Sigmoid colon (tissue), 7 donors: ENCODE measurements around the gene ABCA5. TPM values are rescaled to one million over a fixed set of nuclear protein-coding genes. Genes with fewer than 3 reads are reported as not detected.

Experiments
- DNase-seq: peaks from one replicate; pipeline ENCODE4 v3.0.0-alpha.2; 2019
- H3K27ac ChIP-seq, 4 donors: fragments of 200-600 bp; sonication (generic); one replicate each; pipeline ENCODE4 v1.5.1; 2016 to 2019; ENCODE audit warnings: mild to moderate bottlenecking in 1 of 4
- H3K27me3 ChIP-seq, 3 donors: fragments of 200-600 bp; sonication (generic); one replicate each; pipeline ENCODE4 v1.5.1; 2019; ENCODE audit warnings: mild to moderate bottlenecking in 1 of 3
- H3K36me3 ChIP-seq, 4 donors: fragments of 200-600 bp; sonication (generic); one replicate each; pipeline ENCODE4 v1.5.1; 2016 to 2019
- H3K4me1 ChIP-seq, 4 donors: fragments of 200-600 bp; sonication (generic); one replicate each; pipeline ENCODE4 v1.5.1; 2017 to 2019
- H3K4me3 ChIP-seq, 4 donors: fragments of 200-600 bp; sonication (generic); one replicate each; pipeline ENCODE4 v1.5.1; 2017 to 2019; ENCODE audit warnings: mild to moderate bottlenecking in 2 of 4, moderate library complexity in 1 of 4
- H3K9me3 ChIP-seq, 4 donors: fragments of 200-600 bp in 3 of 4; sonication (generic) in 3 of 4; one replicate each; pipeline versions ENCODE4 v1.5.1 to v1.6.1; 2013 to 2019
- CTCF ChIP-seq, 4 experiments: fragments of 450-650 bp in 3 of 4; fragments of 200-600 bp in 1 of 4; IDR thresholded peaks; one replicate each; pipeline ENCODE4 v1.5.1; 2016 to 2019; ENCODE audit warnings: antibody characterized with exemption in 4 of 4, mild to moderate bottlenecking in 3 of 4, moderate library complexity in 2 of 4
- EP300 ChIP-seq, 4 donors: sonication (generic); formaldehyde crosslinking; IDR thresholded peaks; one replicate each; pipeline ENCODE4 v1.6.1; 2017; ENCODE audit warnings: antibody characterized with exemption in 4 of 4
- POLR2A ChIP-seq, 2 donors: fragments of 450-650 bp; IDR thresholded peaks; one replicate each; pipeline ENCODE4 v1.6.1; 2016; ENCODE audit warnings: antibody characterized with exemption in 2 of 2, mild to moderate bottlenecking in 2 of 2, moderate library complexity in 2 of 2
- POLR2AphosphoS5 ChIP-seq, 4 donors: sonication (generic); formaldehyde crosslinking; IDR thresholded peaks; one replicate each; pipeline ENCODE4 v1.6.1; 2017; ENCODE audit warnings: antibody characterized with exemption in 4 of 4
- WGBS, 2 donors: extraction: QIAGEN DNeasy Blood & Tissue Kit; methylation state at CpG; one replicate each; pipeline ENCODE4 v1.1.7; 2013; 5-methylcytosine and 5-hydroxymethylcytosine counted together
- intact Hi-C: fragments of 100-400 bp; cut with DNase I; formaldehyde crosslinking; loops from one replicate; pipeline ENCODE4 v1.15.1; 2023
- polyA plus RNA-seq, 3 donors: library from polyadenylated mRNA; stranded (reverse); fragments of 200-250 nt; gene quantifications; one replicate each; pipeline ENCODE4 v1.2.3, GENCODE V29; 2013
- total RNA-seq, 4 donors: library from RNA; depleted of rRNA; stranded (reverse); fragments of >200 nt; gene quantifications; one replicate each; pipeline ENCODE4 v1.1.0, GENCODE V29; 2016
- donor health status: healthy with polysubstance abuse.
- donor health status: Bipolar disorder and iron deficiency.
- donor health status: healthy.

ABCA5 gene
- total and polyA plus RNA-seq, 7 donors: 2.5 to 23.5 (median 19.3) TPM

- 68 to 76% methylated on average over 4 of the region's 4 CpGs for WGBS, 2 donors
These were observed 80.1 kb downstream of the ABCA5 start for GRCh38 chr17:69246726-69247375.

GRCh38 chr17:69246202-69246601 lies 80.7 kb downstream of the ABCA5 start:
- no peak for DNase-seq
- Histone ChIP-seq H3K9me3 (no peaks in the 10 kb centered on the region), H3K4me1 (no peaks in the 10 kb centered on the region), H3K27ac (no peak overlapping the region), H3K27me3 (no peaks in the 10 kb centered on the region), H3K36me3 (peaks cover 0 to 13% (median 0%) of the 10 kb centered on the region in 4 donors), H3K4me3 (no peak overlapping the region)
- TF ChIP-seq POLR2A (IDR thresholded peaks at IDR 0.05) (no peak), EP300 (IDR thresholded peaks at IDR 0.05) (no peak), CTCF (IDR thresholded peaks at IDR 0.05) (no peak), POLR2AphosphoS5 (IDR thresholded peaks at IDR 0.05) (no peak)
- WGBS, 2 donors: 69 to 83% methylated on average over 1 of the region's 1 CpG
- intact Hi-C loops: no loop called here

More at GRCh38 chr17:69246726-69247375, 80.1 kb downstream of the ABCA5 start:
- Histone ChIP-seq H3K27me3 (no peaks in the 10 kb centered on the region), H3K9me3 (no peaks in the 10 kb centered on the region), H3K4me1 (no peaks in the 10 kb centered on the region), H3K27ac (no peak overlapping the region), H3K4me3 (no peak overlapping the region), H3K36me3 (peaks cover 0 to 16% (median 0%) of the 10 kb centered on the region in 4 donors)
- no peak for TF ChIP-seq EP300 (IDR thresholded peaks at IDR 0.05)
- TF ChIP-seq POLR2A (IDR thresholded peaks at IDR 0.05): no peak
- no peak for TF ChIP-seq POLR2AphosphoS5 (IDR thresholded peaks at IDR 0.05)
- peak in 3 of 4 experiments; percentile 7 to 54 (median 43) for TF ChIP-seq CTCF (IDR thresholded peaks at IDR 0.05)
- intact Hi-C loops: no loop called here
- no peak for DNase-seq

- intact Hi-C loops: no loop called here
- H3K36me3 ChIP-seq: peaks cover 0 to 13% (median 0%) of the 10 kb centered on the region in 4 donors
- WGBS, 2 donors: 64 to 68% methylated on average over 2 of the region's 2 CpGs
- no peak overlapping the region for H3K4me3 ChIP-seq
- H3K27me3 ChIP-seq: no peaks in the 10 kb centered on the region
- DNase-seq: no peak
- H3K27ac ChIP-seq: no peak overlapping the region
- no peaks in the 10 kb centered on the region for H3K4me1 ChIP-seq
- no peaks in the 10 kb centered on the region for H3K9me3 ChIP-seq
- no peak for TF ChIP-seq POLR2A (IDR thresholded peaks at IDR 0.05)
- TF ChIP-seq POLR2AphosphoS5 (IDR thresholded peaks at IDR 0.05): no peak
- TF ChIP-seq EP300 (IDR thresholded peaks at IDR 0.05): no peak
- TF ChIP-seq CTCF (IDR thresholded peaks at IDR 0.05): no peak
These were observed 81.3 kb downstream of the ABCA5 start for GRCh38 chr17:69245617-69246016.

GRCh38 chr17:69239611-69240600 lies 87.0 kb downstream of the ABCA5 start:
- no peaks in the 10 kb centered on the region for H3K36me3 ChIP-seq
- intact Hi-C loops: loop anchor here (10.0 kb wide), 1 partner anchor 175 kb away; the partner anchor contains the start of gene ABCA9
- no peak for DNase-seq
- no peaks in the 10 kb centered on the region for H3K9me3 ChIP-seq
- H3K27me3 ChIP-seq: no peaks in the 10 kb centered on the region
- 89 to 94% methylated on average over 8 of the region's 8 CpGs for WGBS, 2 donors
- H3K4me3 ChIP-seq: no peak overlapping the region
- no peak for TF ChIP-seq CTCF (IDR thresholded peaks at IDR 0.05)
- no peak for TF ChIP-seq POLR2AphosphoS5 (IDR thresholded peaks at IDR 0.05)
- no peak for TF ChIP-seq POLR2A (IDR thresholded peaks at IDR 0.05)
- no peak for TF ChIP-seq EP300 (IDR thresholded peaks at IDR 0.05)
- H3K27ac ChIP-seq: no peak overlapping the region
- peaks cover 0 to 4% (median 0%) of the 10 kb centered on the region in 4 donors for H3K4me1 ChIP-seq
